Fibroblast of lung (primary cell): ENCODE results near the gene MEGF10.

ENCODE experiments used
- CTCF ChIP-seq, 2 donors: IDR thresholded peaks in 1 of 2; conservative IDR thresholded peaks in 1 of 2; 1 replicate in 1 of 2; 2 replicates in 1 of 2; pipeline ENCODE4 v1.5.1; 2011 to 2012; ENCODE audit warnings: low read length in 2 of 2, control low read depth in 1 of 2, inconsistent platforms in 1 of 2, low read depth in 1 of 2, mild to moderate bottlenecking in 1 of 2
- EZH2 ChIP-seq: IDR thresholded peaks from 2 replicates; pipeline ENCODE4 v1.5.1; 2012; ENCODE audit warnings: low read length, control low read depth, mild to moderate bottlenecking; ENCODE audit errors: missing control alignments

GRCh38 chr5:127342364-127342763, 51.8 kb downstream of the MEGF10 start:
- no peak for TF ChIP-seq CTCF (conservative IDR thresholded peaks at IDR 0.05 in 1 of 2, IDR thresholded peaks at IDR 0.05 in 1 of 2; ENCODE audit: low read depth in 1 of 2, low read length in 2 of 2)
- no peak for TF ChIP-seq EZH2
